Skin of body (tissue), 2 donors: ENCODE data around the gene ARHGEF7. TPM values are rescaled to one million over a fixed set of nuclear protein-coding genes. Genes with fewer than 3 reads are reported as not detected.
"Not testable (repeated sequence)": the region's sequence is repeated elsewhere in the genome, so short reads cannot be mapped to it uniquely, and the experiment has no call there.

Source experiments
- DNase-seq: peaks from one replicate; lab custom pipeline; 2025; lab: John Stamatoyannopoulos, UW
- total RNA-seq: library from RNA; depleted of rRNA; stranded (reverse); fragments of >200 nt; gene quantifications from one replicate; pipeline ENCODE4 v1.2.3, GENCODE V29; 2014

The ARHGEF7 gene
- total RNA-seq, 1 donor from 2014 or later, result 114 TPM

GRCh38 chr13:111171112-111171511 is 56.0 kb downstream of the ARHGEF7 start:
- DNase-seq, result no peak

- no peak for DNase-seq
Observed at GRCh38 chr13:111171629-111172028, 56.5 kb downstream of the ARHGEF7 start.

- peak; percentile 48 for DNase-seq
Observed at GRCh38 chr13:111174377-111175114, 59.4 kb downstream of the ARHGEF7 start.

- DNase-seq, result no peak
Observed at GRCh38 chr13:111175372-111175771, 60.3 kb downstream of the ARHGEF7 start.

DNA sequence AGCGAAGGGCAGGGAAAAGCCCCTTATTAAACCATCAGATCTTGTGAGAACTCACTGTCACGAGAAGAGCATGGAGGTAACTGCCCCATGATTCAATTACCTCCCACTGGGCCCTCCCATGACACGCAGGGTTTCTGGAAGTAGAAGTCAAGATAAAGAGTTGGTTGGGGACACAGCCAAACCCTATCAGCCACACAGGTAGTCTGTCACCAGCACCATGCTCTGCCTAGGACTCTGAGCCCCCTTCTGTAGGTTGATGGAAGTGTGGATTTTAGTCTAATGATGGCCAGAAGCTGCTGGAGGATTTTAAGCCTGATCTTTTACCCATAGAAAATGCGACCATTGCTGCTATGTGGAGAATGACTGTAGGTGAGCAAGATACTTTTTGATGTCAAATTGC is 60.8 kb downstream of the ARHGEF7 start:
- no peak for DNase-seq

DNA sequence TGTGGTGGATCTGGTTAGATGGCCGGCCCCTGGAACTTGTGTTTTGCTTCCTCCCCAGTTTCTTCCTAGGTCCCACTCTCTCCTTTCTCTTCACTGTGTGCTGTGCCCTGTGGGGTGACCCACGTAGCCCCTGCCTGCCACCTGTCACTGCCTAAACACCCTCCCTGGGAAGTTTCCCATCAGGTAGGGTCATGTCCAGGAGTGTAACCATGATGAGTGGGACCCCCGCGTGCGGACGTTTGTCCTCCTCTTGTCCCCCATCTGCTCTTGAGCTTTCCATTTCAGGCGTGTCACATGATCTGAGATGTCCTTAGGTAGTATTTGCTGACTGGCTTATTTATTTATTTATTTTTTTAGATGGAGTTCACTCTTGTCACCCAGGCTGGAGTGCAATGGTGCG is 61.3 kb downstream of the ARHGEF7 start:
- DNase-seq, result no peak

GRCh38 chr13:111177081-111177711 is 62.1 kb downstream of the ARHGEF7 start:
- no peak for DNase-seq

GRCh38 chr13:111177921-111178320 is 62.8 kb downstream of the ARHGEF7 start:
- DNase-seq, result no peak

DNA sequence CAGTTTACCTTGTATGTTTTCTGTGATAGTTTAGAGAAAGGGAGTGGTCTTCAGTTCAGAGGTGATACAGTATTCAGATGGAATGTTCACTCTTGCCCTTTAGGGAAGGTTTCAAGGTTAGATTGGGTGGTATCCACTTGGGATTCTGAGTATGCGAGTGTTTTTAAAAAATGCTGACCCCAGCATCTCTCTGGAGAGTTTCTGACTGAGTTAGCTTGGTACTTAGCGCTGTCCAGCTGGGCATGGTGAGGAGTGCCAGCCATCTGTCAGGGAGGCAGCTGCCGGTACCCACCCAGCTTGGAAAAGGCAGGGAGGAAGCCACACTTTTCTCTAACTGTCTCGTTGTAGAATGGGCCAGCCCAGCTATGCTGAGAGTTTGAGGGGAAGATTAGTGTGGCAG is 63.3 kb downstream of the ARHGEF7 start:
- no peak for DNase-seq

- no peak for DNase-seq
Observed at GRCh38 chr13:111179908-111180760, 65.0 kb downstream of the ARHGEF7 start.

GRCh38 chr13:111181977-111182376 is 66.9 kb downstream of the ARHGEF7 start:
- DNase-seq, result no peak

GRCh38 chr13:111183087-111183645 is 68.1 kb downstream of the ARHGEF7 start:
- no peak for DNase-seq

GRCh38 chr13:111183959-111184358 is 68.8 kb downstream of the ARHGEF7 start:
- no peak for DNase-seq

GRCh38 chr13:111184458-111185401 is 69.6 kb downstream of the ARHGEF7 start:
- DNase-seq, result no peak

DNA sequence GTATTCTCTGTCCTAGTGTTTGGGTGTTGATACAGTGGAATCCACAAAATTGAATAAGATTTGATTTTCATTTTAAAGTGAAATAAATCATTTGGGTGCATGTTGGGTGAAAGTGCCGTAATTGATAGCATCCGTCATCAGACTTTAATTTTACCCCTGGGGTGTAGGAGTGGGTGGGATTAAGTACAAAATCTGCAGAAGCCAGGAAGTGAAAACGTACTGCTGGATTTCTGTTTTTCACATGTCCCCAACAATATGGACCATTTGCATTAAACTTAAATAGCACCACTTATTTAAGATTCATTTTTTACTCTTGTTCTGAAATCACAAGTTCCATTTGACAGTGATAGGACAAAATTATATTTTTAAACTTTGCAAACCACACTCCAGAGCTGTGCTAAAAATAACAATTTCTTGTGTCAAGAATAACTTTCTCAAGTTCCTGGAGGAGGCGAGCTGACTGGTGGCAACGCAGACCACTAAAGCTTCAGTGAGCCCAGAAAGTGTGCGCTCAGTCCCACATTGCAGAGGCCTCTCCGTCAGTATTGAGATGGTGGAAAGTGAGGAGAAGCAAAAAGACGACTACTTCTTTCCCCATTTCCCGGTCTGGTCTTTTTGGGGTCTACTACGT is 71.3 kb downstream of the ARHGEF7 start:
- DNase-seq, result peak; percentile 51

GRCh38 chr13:111187960-111188541 is 72.9 kb downstream of the ARHGEF7 start:
- DNase-seq, result no peak

DNA sequence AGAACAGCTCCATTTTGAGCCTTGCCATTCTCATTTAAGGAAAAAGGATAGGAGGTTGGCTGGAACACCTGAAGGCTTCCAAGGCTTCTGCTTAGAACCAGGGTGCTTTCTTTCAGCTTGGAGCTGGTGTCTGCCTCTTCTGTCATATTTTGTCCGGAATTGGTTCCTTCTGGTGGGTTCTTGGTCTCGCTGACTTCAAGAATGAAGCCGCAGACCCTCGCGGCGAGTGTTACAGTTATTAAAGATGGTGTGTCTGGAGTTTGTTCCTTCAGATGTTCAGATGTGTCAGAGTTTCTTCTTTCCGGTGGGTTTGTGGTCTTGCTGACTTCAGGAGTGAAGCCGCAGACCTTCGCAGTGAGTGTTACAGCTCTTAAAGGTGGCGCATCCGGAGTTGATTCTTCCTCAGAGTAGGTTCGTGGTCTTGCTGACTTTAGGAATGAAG is 74.0 kb downstream of the ARHGEF7 start:
- not testable (repeated sequence) for DNase-seq

DNA sequence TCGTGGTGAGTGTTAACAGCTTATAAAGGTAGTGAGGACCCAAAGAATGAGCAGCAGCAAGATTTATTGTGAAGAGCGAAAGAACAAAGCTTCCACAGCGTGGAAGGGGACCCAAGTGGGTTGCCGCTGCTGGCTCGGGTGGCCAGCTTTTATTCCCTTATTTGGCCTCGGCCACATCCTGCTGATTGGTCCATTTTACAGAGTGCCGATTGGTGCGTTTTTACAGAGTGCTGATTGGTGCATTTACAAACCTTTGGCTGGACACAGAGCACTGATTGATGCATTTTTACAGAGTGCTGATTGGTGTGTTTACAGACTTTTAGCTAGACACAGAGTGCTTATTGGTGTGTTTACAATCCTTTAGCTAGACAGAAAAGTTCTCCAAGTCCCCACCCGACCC is 74.4 kb downstream of the ARHGEF7 start:
- DNase-seq, result not testable (repeated sequence)

- DNase-seq, result not testable (repeated sequence)
Observed at GRCh38 chr13:111193223-111193622, 78.1 kb downstream of the ARHGEF7 start.

DNA sequence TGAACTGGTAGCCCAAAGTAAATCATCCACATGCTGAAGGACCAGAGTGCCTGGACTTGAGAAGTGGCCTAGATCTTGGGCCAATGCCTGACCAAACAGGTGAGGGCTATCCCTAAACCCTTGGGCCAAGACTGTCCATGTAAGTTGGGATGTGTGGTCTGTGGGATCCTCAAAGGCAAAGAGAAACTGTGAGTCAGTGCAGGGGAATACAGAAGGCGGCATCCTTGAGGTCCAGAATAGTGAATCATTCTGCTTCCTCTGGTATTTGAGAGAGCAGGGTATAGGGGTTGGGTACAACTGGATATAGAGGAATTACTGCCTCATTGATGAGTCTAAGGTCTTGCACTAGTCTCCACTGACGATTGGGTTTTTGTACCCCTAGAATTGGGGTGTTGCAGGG is 79.5 kb downstream of the ARHGEF7 start:
- not testable (repeated sequence) for DNase-seq
